NK-92 treated with Interleukin-12 subunit alpha and Interleukin-12 subunit beta, amount 100 ng/mL, for 24 hours (cell line): ENCODE measurements around the gene ADH5.
"Not testable (repeated sequence)": the region's sequence is repeated elsewhere in the genome, so short reads cannot be mapped to it uniquely, and the experiment has no call there.

Experiments used
- DNase-seq: peaks from one replicate; lab custom pipeline; 2025; lab: John Stamatoyannopoulos, UW

The ADH5 gene

GRCh38 chr4:99084595-99084994, 4.0 kb downstream of the ADH5 start:
- DNase-seq: no peak

DNA sequence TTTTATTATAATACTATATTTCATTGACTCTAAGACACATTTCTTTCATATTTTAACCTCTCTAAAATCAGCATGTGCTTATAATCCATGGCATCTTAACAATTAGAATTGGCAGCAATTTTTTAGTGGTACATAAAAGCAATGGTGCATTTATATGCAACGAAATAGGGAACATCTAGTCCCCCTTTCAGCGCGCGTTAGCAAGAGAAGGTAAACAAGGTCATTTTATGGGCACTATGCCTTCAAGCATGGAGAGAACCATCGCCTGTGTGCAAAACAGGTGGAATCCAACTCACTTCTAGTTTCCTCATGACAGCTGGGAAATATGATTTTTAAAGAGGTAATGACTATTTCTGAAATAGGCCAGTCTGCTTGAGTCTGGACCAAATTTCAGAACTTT, 6.4 kb downstream of the ADH5 start:
- no peak for DNase-seq

- not testable (repeated sequence) for DNase-seq
These were observed 7.7 kb downstream of the ADH5 start for GRCh38 chr4:99080869-99081268.

- no peak for DNase-seq
These were observed 8.8 kb downstream of the ADH5 start for GRCh38 chr4:99079625-99080295.

DNA sequence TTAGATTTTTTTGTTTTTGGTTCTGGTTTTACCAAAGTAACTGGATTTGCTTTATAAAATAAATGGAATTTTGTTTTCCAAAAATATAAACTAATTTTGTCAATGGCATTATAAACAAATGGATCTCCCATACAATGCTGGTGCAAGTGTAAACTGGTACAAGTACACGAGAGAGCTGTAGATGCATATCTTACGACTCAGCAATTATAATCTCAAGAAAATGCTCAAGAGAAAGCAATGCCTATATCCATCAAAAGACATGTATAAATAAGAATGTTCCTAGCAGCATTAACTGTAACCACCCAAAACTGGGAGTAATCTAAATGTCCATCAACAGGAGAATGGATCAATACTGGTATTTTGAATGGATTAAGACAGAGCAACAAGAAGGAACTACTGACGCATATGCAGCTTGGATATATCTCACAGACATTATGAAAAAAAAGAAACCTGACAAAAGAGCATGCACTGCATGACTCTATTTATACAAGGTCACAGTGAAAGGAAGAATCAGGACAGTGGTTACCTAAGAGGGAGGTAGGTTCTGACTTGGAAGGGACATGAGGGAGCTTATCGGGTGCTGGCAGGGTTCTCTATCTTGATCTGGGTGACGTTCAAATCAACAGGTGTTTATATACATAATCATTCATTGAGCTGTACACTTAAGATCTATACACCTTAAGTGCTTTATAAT, 9.5 kb downstream of the ADH5 start:
- DNase-seq: no peak

DNA sequence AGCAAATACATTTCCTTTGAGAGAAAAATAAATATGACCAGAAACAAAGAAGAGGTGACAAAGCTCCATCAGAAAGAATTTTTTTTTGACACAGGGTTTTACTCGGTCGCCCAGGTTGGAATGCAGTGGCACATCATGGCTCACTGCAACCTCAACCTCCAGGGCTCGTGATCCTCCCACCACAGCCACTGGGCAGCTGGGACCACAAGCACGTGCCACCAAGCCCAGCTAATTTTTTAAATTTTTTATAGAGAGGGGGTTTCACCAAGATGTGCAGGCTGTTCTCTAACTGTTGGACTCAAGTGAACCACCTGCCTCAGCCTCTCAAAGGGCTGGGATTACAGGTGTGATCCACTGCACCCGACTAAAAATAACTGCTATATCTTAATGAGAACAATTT, 10.3 kb downstream of the ADH5 start:
- no peak for DNase-seq

DNA sequence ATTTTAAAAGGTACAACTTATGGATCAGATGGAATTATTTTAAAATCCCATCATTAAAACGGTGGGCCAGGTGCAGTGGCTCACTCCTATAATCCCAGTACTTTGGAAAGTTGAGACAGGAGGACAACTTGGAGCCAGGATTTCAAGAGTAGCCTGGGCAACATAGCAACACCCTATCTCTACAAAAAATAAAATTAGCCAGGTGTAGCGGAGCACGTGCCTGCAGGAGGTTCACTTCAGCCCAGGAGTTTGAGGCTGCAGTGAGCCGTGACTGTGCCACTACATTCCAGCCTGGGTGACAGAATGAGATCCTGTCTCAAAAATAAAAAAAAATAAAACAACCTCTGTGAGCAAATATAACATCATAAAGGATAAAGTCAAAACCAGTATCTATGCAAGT, 11.4 kb downstream of the ADH5 start:
- no peak for DNase-seq

DNA sequence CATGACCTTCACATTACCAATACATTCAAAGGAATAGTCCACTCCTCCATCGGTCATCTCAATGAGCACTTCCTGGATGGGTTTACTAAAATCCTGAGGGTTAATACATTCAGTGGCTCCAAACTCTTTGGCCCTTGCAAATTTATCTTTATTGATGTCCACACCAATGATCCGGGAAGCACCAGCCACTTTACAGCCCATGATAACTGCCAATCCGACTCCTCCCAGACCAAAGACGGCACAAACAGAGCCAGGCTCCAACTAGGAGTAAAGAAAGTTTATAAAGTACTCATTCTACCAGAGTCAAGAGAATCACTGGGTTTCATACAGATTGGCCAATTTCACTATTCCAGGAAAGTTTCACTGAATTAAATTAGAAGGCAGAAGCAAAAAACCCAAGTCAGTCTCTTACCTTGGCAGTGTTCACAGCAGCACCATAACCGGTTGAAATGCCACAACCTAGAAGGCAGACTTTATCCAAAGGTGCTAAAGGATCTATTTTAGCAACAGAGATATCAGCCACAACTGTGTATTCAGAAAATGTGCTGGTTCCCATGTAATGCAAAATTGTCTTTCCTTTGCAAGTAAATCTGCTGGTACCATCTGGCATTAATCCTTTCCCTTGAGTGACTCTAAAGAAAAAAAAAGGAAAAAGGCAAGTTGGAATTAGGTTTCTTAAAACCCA, 12.2 kb downstream of the ADH5 start:
- no peak for DNase-seq

DNA sequence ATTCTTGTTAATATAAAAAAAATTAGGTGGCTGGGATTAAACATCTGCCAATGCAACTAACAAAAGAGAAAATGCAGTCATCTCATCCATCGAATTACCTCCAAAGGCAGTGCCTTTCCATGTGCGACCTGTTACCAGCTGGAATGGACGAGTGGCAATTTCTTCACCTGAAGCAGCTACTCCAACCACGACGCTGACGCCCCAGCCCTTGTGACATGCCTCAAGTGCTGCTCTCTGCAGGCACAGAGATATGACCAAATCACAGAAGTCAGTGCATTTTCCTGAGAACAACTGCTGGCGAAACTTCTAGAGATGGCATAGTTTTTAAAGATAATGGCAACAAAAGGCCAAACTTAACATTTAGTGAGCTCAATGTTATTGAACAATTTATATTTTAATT, 13.8 kb downstream of the ADH5 start:
- no peak for DNase-seq

GRCh38 chr4:99071159-99071558, 17.4 kb downstream of the ADH5 start:
- no peak for DNase-seq

DNA sequence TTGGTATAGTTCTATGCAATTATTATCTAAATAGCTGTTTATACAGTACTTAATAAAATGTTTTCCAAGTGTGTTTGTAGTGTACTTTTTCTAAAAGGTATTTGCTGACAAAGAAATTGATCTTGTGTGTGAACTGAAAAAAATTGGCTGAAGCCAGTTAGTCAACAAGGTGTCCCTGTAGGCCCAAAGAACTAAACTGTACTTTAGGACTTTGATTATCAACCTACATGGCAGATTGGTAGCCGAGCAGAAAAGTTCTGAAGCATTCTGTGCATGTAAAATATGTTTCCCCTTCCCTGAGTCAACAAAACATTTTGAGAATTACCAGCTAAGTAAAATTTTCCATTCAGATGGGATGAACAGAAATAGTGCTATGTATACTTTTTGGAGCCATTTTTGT, 21.0 kb downstream of the ADH5 start:
- no peak for DNase-seq

DNA sequence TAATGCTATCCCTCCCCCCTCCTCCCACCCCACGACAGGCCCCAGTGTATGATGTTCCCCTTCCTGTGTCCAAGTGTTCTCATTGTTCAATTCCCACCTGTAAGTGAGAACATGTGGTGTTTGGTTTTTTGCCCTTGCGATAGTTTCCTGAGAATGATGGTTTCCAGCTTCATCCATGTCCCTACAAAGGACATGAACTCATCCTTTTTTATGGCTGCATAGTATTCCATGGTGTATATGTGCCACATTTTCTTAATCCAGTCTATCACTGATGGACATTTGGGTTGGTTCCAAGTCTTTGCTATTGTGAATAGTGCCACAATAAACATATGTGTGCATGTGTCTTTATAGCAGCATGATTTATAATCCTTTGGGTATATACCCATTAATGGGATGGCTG, 23.1 kb downstream of the ADH5 start:
- DNase-seq: not testable (repeated sequence)

DNA sequence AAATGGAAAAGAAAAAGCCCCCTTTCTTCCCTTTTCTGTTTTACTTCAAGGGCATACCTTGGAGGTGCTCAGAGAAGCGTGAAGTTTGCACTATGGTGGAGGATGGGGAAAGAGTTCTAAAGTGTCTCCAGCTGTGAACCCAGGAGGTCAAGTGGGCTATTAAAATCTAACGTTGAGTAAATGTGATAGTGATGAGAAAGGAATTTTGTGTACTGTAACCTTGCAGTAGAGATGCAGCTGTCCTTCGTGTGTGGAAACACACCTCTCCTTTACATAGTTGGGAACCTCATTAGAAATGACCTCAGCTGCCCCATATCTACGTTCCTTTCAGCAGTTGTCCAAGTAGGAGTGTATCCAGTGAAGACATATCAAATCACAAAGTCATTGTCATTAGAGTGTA, 26.5 kb downstream of the ADH5 start:
- no peak for DNase-seq

DNA sequence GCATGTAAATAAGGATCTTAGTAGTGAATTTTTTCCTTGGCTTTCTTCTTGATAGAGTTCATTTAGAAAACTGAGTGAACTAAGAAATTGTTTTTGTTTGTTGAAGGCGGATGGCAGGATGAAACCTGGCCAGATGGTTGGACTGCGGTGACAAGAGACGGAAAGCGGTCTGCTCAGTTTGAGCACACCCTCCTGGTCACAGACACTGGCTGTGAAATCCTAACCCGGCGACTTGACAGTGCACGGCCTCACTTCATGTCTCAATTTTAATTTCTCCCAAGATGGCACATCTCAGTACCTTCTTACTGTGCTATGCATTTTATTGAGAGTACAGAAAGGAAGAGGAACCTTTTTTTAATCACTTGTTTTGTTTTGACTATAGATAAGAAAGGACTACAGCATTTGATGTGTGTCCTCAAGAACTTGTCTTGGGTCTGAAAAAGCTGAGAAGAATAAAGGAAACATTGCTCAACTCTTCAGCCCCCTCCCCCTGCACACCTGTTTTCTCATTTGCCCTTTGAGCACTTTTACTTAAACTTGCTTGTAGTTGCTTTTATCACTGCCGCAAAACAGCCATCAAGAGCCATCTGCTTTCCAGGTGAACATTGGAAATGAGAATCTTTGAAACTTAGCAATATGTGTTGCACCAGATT, 27.4 kb downstream of the ADH5 start:
- DNase-seq: no peak

DNA sequence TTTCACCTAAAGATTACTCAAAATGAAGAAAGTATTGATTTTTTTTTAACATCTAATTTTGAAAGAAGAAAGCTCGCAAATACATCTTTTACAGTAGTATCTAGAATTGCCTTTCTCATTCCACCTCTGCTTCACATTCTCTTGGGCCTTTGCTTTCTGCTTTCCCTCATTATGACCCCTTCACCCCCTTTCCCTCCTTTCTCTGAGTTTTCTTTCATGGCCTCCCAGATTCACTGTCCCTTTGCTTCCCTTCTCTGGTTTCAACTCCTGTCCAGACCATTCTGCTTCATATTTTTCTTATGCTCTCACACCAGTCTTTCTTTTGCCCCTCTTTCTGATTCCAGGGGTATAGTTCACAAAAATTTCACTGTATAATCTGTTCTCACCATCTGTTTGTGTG, 29.0 kb downstream of the ADH5 start:
- DNase-seq: no peak

GRCh38 chr4:99058228-99058627, 30.4 kb downstream of the ADH5 start:
- no peak for DNase-seq

DNA sequence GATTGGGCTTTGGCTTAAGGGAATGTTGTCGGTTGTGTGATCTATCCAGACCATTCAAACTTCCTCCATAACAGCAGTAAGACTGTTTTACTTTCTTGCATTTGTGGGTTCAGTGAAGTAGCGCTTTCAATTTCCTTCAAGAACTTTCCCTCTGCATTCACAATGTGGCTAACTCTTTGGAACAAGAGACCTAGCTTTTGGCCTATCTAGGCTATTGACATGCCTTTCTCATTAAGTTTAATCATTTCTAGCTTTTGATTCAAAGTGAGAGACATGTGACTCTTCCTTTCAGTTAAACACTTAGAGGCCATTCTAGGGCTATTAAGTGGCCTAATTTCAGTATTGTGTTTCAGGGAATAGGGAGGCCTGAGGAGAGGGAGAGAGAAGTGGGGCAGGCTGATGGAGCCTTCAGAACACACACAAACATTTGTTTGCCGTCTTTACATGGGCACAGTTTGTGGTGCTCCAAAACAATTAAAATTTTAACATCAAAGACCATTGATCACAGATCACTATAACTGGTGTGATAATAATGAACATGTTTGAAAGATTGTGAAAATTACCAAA, 34.1 kb downstream of the ADH5 start:
- DNase-seq: no peak

DNA sequence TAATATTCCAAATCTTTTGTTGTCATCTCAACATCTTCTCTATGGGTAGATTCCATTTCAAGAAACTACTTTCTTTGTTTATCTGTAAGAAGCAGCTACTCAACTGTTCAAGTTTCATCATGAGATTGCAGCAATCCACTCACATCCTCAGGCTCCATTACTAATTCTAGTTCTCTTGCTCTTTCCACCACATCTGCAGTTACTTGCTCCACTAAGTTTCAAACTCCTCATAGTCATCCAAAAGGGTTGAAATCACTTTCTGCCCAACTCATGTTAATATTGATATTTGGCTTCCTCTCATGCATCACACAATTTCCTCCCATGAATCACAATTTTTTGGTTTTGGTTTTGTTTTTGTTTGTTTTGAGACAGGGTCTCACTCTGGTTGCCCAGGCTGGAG, 35.7 kb downstream of the ADH5 start:
- DNase-seq: no peak

DNA sequence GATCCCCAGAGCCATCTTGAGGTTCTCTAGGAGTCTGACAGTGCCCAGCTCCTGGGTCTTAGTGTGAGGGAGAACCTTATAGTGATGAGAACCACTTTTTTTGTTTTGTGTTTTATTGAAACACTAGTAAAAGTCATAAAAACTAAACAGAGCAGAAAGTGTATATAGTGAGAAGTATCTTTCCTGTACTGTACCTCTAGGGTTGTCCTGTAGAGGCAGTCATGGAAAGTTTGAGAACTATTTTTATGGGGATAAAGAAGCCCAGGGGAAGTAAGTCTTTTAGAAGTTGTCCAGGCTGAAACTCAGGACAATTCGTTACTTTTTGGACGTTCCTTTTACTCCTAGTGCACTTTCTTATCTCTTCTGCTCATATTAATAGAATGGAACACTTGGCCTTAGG, 40.9 kb downstream of the ADH5 start:
- DNase-seq: no peak

DNA sequence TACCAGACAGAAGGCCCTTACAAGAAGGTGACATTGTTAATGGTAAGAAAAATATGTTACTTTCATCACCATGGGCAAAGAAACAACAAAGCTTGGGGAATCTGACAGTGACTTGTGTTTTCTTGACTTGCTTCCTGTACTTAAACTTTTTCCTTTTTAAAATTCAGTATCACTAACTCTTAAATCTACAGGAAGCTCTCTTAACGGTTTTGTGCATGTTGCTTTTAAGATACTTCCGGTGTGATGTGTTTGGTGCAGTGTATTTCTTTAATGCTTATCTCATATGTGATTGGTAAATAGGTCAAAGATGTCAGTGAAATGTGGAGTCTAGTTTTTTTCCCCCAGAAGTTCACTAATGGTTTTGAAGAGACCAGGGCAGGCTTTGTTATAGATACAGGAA, 45.2 kb downstream of the ADH5 start:
- no peak for DNase-seq

GRCh38 chr4:99038213-99038612, 50.4 kb downstream of the ADH5 start:
- no peak for DNase-seq

DNA sequence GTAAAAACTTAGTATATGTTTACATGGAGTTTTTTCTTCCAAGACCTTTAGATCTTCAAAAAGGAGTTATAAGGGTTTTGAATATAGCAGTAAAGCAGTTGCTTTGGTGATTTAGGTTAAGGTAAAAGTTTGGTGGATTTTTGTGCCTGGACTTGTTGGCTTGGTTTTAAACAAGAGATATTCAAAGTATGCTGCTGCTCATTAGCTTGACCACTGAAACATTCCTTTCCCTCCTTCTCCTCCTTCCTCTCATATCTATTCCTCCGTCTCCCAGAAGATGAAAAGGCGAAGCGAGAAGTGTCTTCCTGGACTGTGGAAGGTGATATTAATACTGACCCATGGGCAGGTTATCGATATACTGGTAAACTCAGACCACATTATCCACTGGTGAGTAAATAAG, 54.6 kb downstream of the ADH5 start:
- DNase-seq: no peak

DNA sequence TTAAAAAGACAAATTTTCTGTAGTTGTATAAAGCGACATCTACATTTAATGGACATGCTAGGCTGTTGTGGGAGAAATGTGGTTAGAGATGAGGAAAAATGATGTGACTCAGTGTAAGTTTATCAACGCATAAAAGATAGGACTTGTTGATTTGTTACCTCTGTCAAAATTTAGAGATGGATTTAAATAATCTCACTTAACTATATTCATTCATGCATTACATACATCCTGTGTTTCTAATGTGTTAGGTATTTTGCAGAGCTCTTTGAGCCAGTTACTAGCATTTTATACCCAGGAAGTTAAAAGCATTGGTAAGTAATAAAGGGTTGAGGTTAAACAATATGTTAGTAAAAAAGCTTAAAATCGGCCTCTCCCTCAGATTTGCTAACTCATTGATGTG, 58.7 kb downstream of the ADH5 start:
- DNase-seq: no peak
